H9 (cell line): ENCODE data around the gene TCP11X1. TPM values are rescaled to one million over a fixed set of nuclear protein-coding genes. Genes with fewer than 3 reads are reported as not detected.
"Not testable (repeated sequence)": the region's sequence is repeated elsewhere in the genome, so short reads cannot be mapped to it uniquely, and the experiment has no call there.

Experiments used
- DNase-seq: peaks from one replicate; pipeline ENCODE4 v3.0.0-alpha.2; 2017
- H2AFZ ChIP-seq: one replicate; pipeline ENCODE4 v1.6.1; 2013; ENCODE audit warnings: mild to moderate bottlenecking, low read length, control low read depth, moderate library complexity
- H2AK5ac ChIP-seq: 2 replicates; pipeline ENCODE4 v1.6.1; 2013; ENCODE audit warnings: low read length, control low read depth, mixed read lengths; ENCODE audit not compliant: insufficient read length
- H2BK120ac ChIP-seq: one replicate; pipeline ENCODE4 v1.6.1; 2013; ENCODE audit warnings: low read depth, mild to moderate bottlenecking, low read length, control low read depth, inconsistent platforms; ENCODE audit not compliant: poor library complexity, severe bottlenecking
- H2BK12ac ChIP-seq: 2 replicates; pipeline ENCODE4 v1.6.1; 2013; ENCODE audit warnings: low read length, control low read depth, mixed read lengths, low read depth; ENCODE audit not compliant: insufficient read length
- H2BK15ac ChIP-seq: 2 replicates; pipeline ENCODE4 v1.6.1; 2013; ENCODE audit warnings: low read depth, low read length, control low read depth
- H2BK20ac ChIP-seq: one replicate; pipeline ENCODE4 v1.6.1; 2013; ENCODE audit warnings: low read depth, mild to moderate bottlenecking, low read length, control low read depth, inconsistent platforms; ENCODE audit not compliant: poor library complexity, severe bottlenecking
- H2BK5ac ChIP-seq: 2 replicates; pipeline ENCODE4 v1.6.1; 2013; ENCODE audit warnings: low read length, control low read depth, mixed read lengths; ENCODE audit not compliant: insufficient read length
- H3K14ac ChIP-seq: 2 replicates; pipeline ENCODE4 v1.6.1; 2013; ENCODE audit warnings: low read length, control low read depth; ENCODE audit not compliant: insufficient read depth
- H3K18ac ChIP-seq: 2 replicates; pipeline ENCODE4 v1.6.1; 2013; ENCODE audit warnings: low read depth, mild to moderate bottlenecking, mixed read lengths, low read length, control low read depth; ENCODE audit not compliant: insufficient read length
- H3K23ac ChIP-seq: 2 replicates; pipeline ENCODE4 v1.6.1; 2013; ENCODE audit warnings: low read length, control low read depth, mixed read lengths, low read depth; ENCODE audit not compliant: insufficient read length
- H3K23me2 ChIP-seq: 2 replicates; pipeline ENCODE4 v1.6.1; 2013; ENCODE audit warnings: low read depth, mild to moderate bottlenecking, mixed read lengths, low read length, control low read depth; ENCODE audit not compliant: insufficient read length, poor library complexity, severe bottlenecking
- H3K27ac ChIP-seq: 2 replicates; pipeline ENCODE4 v1.5.1; 2013; ENCODE audit warnings: low read length, control low read depth, mixed read lengths, low read depth; ENCODE audit not compliant: insufficient read length
- H3K27me3 ChIP-seq: 2 replicates; pipeline ENCODE4 v1.6.1; 2013; ENCODE audit warnings: low read length, control low read depth, inconsistent platforms; ENCODE audit not compliant: insufficient read depth
- H3K4ac ChIP-seq: 2 replicates; pipeline ENCODE4 v1.6.1; 2013; ENCODE audit warnings: low read depth, mild to moderate bottlenecking, control low read depth, inconsistent platforms, low read length, moderate library complexity
- H3K4me1 ChIP-seq: 2 replicates; pipeline ENCODE4 v1.6.1; 2013; ENCODE audit warnings: low read length, control low read depth, inconsistent platforms; ENCODE audit not compliant: insufficient read depth
- H3K4me2 ChIP-seq: 2 replicates; pipeline ENCODE4 v1.6.1; 2013; ENCODE audit warnings: low read length, control low read depth, mixed read lengths; ENCODE audit not compliant: insufficient read length, insufficient read depth
- H3K56ac ChIP-seq: 2 replicates; pipeline ENCODE4 v1.6.1; 2013; ENCODE audit warnings: low read depth, mild to moderate bottlenecking, mixed read lengths, low read length, control low read depth; ENCODE audit not compliant: insufficient read length
- H3K79me1 ChIP-seq: 2 replicates; pipeline ENCODE4 v1.6.1; 2013; ENCODE audit warnings: low read depth, mild to moderate bottlenecking, moderate library complexity, low read length, control low read depth, inconsistent platforms; ENCODE audit not compliant: insufficient read depth, poor library complexity, severe bottlenecking
- H3K79me2 ChIP-seq: 2 replicates; pipeline ENCODE4 v1.6.1; 2013; ENCODE audit warnings: low read length, control low read depth, inconsistent platforms; ENCODE audit not compliant: insufficient read depth
- H3K9ac ChIP-seq: 2 replicates; pipeline ENCODE4 v1.6.1; 2013; ENCODE audit warnings: low read length, control low read depth, mixed read lengths; ENCODE audit not compliant: insufficient read length; ENCODE audit errors: extremely low read depth
- H3K9me3 ChIP-seq: one replicate; pipeline ENCODE4 v1.6.1; 2013; ENCODE audit warnings: low read depth, low read length, inconsistent platforms; ENCODE audit not compliant: control insufficient read depth
- H3T11ph ChIP-seq: one replicate; pipeline ENCODE4 v1.6.1; 2013; ENCODE audit warnings: mild to moderate bottlenecking, low read length, control low read depth, inconsistent platforms
- H4K20me1 ChIP-seq: one replicate; pipeline ENCODE4 v1.6.1; 2013; ENCODE audit not compliant: control insufficient read depth, insufficient read length, insufficient read depth
- H4K5ac ChIP-seq: 2 replicates; pipeline ENCODE4 v1.6.1; 2013; ENCODE audit warnings: low read depth, mild to moderate bottlenecking, mixed read lengths, low read length, control low read depth; ENCODE audit not compliant: insufficient read length
- H4K8ac ChIP-seq: replicated peaks from 2 replicates; pipeline ENCODE4 v1.6.1; 2013; ENCODE audit warnings: low read length, control low read depth, mixed read lengths, low read depth; ENCODE audit not compliant: insufficient read length
- H4K91ac ChIP-seq: 2 replicates; pipeline ENCODE4 v1.6.1; 2013; ENCODE audit warnings: low read depth, mild to moderate bottlenecking, moderate library complexity, mixed read lengths, low read length, control low read depth; ENCODE audit not compliant: insufficient read length
- H3K27ac Mint-ChIP-seq, 3 experiments: 2 replicates in 2 of 3; 3 replicates in 1 of 3; pipeline ENCODE4 v1.8.0; 2020 to 2021; ENCODE audit warnings: mixed read lengths in 3 of 3, mild to moderate bottlenecking in 1 of 3, moderate library complexity in 1 of 3
- H3K27me3 Mint-ChIP-seq: 2 replicates; pipeline ENCODE4 v1.8.0; 2021; ENCODE audit warnings: low read depth, mild to moderate bottlenecking, moderate library complexity, mixed read lengths
- H3K36me3 Mint-ChIP-seq, 3 experiments: 2 replicates in 2 of 3; 3 replicates in 1 of 3; pipeline ENCODE4 v1.8.0; 2020 to 2021; ENCODE audit warnings: low read depth in 3 of 3, mixed read lengths in 3 of 3; ENCODE audit not compliant: insufficient read depth in 1 of 3
- H3K4me1 Mint-ChIP-seq, 2 experiments: 2 replicates each; pipeline ENCODE4 v1.8.0; 2020; ENCODE audit warnings: mixed read lengths in 2 of 2
- H3K4me3 Mint-ChIP-seq, 2 experiments: 2 replicates in 1 of 2; 3 replicates in 1 of 2; pipeline ENCODE4 v1.8.0; 2020 to 2021; ENCODE audit warnings: mild to moderate bottlenecking in 2 of 2, mixed read lengths in 2 of 2, moderate library complexity in 1 of 2
- H3K9me3 Mint-ChIP-seq, 2 experiments: 2 replicates in 1 of 2; 3 replicates in 1 of 2; pipeline ENCODE4 v1.8.0; 2020; ENCODE audit warnings: mild to moderate bottlenecking in 2 of 2, mixed read lengths in 2 of 2, moderate library complexity in 1 of 2
- CTCF ChIP-seq: fragments of 200-600 bp; sonication (generic); conservative IDR thresholded peaks from 3 replicates; pipeline ENCODE4 v1.8.0; 2021; ENCODE audit warnings: antibody characterized with exemption, mild to moderate bottlenecking
- WGBS: extraction: QIAGEN DNeasy Blood & Tissue Kit; methylation state at CpG from one replicate; pipeline ENCODE4 v1.1.7; 2013; ENCODE audit warnings: missing lambda C conversion rate, low lambda C conversion rate, mixed read lengths; ENCODE audit not compliant: insufficient read length; ENCODE audit errors: extremely low coverage; 5-methylcytosine and 5-hydroxymethylcytosine counted together
- total RNA-seq: library from RNA; stranded (reverse); gene quantifications from 2 replicates; pipeline ENCODE4 v1.2.1, GENCODE V29; 2021

The TCP11X1 gene
- total RNA-seq, 1 experiment from 2014 or later = not detected

- no peak for DNase-seq
- Mint-ChIP-seq H3K9me3 (peaks cover 85 to 91% of the 10 kb centered on the region in 2 experiments), H3K4me3 (no peak overlapping the region), H3K4me1 (no peaks in the 10 kb centered on the region), H3K27ac (no peak overlapping the region), H3K36me3 (peaks cover 0 to 32% (median 5%) of the 10 kb centered on the region in 3 experiments; a peak in 6 of 7 replicates), H3K27me3 (no peaks in the 10 kb centered on the region)
- H3T11ph ChIP-seq = no peak overlapping the region
- H3K23me2 ChIP-seq = no peaks in the 10 kb centered on the region
- no peak overlapping the region for H3K56ac ChIP-seq
- H3K4me2 ChIP-seq = no peak overlapping the region
- H3K23ac ChIP-seq = no peak overlapping the region
- TF ChIP-seq CTCF = no peak
- no peak overlapping the region for H2AFZ ChIP-seq
- H2BK5ac ChIP-seq = no peak overlapping the region
- no peaks in the 10 kb centered on the region for H4K20me1 ChIP-seq
- no peak overlapping the region for H2BK12ac ChIP-seq
- no peak overlapping the region for H3K27ac ChIP-seq
- no peaks in the 10 kb centered on the region for H3K79me2 ChIP-seq
- H4K8ac ChIP-seq = no peak overlapping the region
- no peak overlapping the region for H2AK5ac ChIP-seq
- peaks cover 45% of the 10 kb centered on the region for H3K9me3 ChIP-seq
- no peaks in the 10 kb centered on the region for H3K4me1 ChIP-seq
- H3K18ac ChIP-seq = no peak overlapping the region
- H3K9ac ChIP-seq = no peak overlapping the region
- no peak overlapping the region for H2BK15ac ChIP-seq
- no CpG with 5 or more reads among the region's 7 CpGs for WGBS
- H3K14ac ChIP-seq = no peak overlapping the region
- H4K5ac ChIP-seq = no peak overlapping the region
- no peaks in the 10 kb centered on the region for H3K27me3 ChIP-seq
- no peaks in the 10 kb centered on the region for H3K79me1 ChIP-seq
- H2BK120ac ChIP-seq = no peak overlapping the region
- H4K91ac ChIP-seq = no peak overlapping the region
- no peak overlapping the region for H2BK20ac ChIP-seq
- no peak overlapping the region for H3K4ac ChIP-seq
Observed at GRCh38 chrX:102185967-102186720, 29.0 kb upstream of the TCP11X1 start.

DNA sequence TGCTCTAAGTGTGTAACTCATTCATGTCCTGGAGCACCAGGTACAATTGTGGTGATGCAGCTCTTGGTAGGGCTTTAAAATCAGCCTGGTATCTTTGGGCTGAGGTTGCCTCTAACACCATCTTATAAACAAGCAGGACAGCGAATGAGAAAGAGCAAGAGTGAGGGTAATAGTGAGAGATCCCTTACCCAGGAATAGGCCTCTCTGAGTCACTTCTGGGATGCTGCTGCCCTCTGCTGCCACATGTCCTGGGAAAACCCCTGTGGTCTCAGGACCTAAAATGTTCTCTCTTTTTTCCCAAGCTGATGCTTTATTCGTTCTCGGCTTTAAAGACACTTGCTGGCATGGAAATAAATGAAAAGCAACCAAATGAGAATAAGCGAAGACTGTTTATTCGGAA lies 7.2 kb upstream of the TCP11X1 start:
- not testable (repeated sequence) for H2BK12ac ChIP-seq, H3K23me2 ChIP-seq, H2BK5ac ChIP-seq, H3K4me3 Mint-ChIP-seq, H3K79me2 ChIP-seq, H3K4me1 ChIP-seq, H3T11ph ChIP-seq, H3K56ac ChIP-seq, H3K27me3 Mint-ChIP-seq, H3K4me2 ChIP-seq, H2AFZ ChIP-seq, H3K9me3 ChIP-seq, H3K9ac ChIP-seq, H2BK15ac ChIP-seq, H3K4me1 Mint-ChIP-seq, H4K8ac ChIP-seq, H2BK20ac ChIP-seq, H3K36me3 Mint-ChIP-seq, H4K5ac ChIP-seq, DNase-seq, H4K91ac ChIP-seq, H3K27ac Mint-ChIP-seq, H2BK120ac ChIP-seq, H3K79me1 ChIP-seq, H3K27me3 ChIP-seq, H4K20me1 ChIP-seq, H3K18ac ChIP-seq, H3K4ac ChIP-seq, H3K14ac ChIP-seq, H2AK5ac ChIP-seq, H3K9me3 Mint-ChIP-seq, H3K23ac ChIP-seq, H3K27ac ChIP-seq
- WGBS = no CpG with 5 or more reads among the region's 5 CpGs
